ENCODE measurements around the gene NUFIP2.

The NUFIP2 gene

GRCh38 chr17:29207975-29208374, 86.0 kb downstream of the NUFIP2 start:
- Mint-ChIP-seq H3K27ac (no peak overlapping the region), H3K9me3 (no peaks in the 10 kb centered on the region), H3K4me1 (no peaks in the 10 kb centered on the region), H3K4me3 (no peak overlapping the region), H3K27me3 (ENCODE audit: low read depth, poor library complexity) (peaks cover 12% of the 10 kb centered on the region), H3K36me3 (ENCODE audit: low read depth) (no peaks in the 10 kb centered on the region)
- no peak for TF ChIP-seq CTCF (IDR thresholded peaks at IDR 0.05)
- no peak for DNase-seq
